Skeletal muscle satellite cell (primary cell): ENCODE results near the gene CNTN4.
"Not testable (repeated sequence)": the region's sequence is repeated elsewhere in the genome, so short reads cannot be mapped to it uniquely, and the experiment has no call there.

Experiments
- H3K27me3 ChIP-seq: 2 replicates; pipeline ENCODE4 v1.7.0; 2013; ENCODE audit warnings: low read length; ENCODE audit not compliant: control insufficient read depth, insufficient read depth
- H3K36me3 ChIP-seq: 2 replicates; pipeline ENCODE4 v1.7.0; 2013; ENCODE audit warnings: mild to moderate bottlenecking, control low read depth, low read length; ENCODE audit not compliant: insufficient read depth
- H3K4me1 ChIP-seq: 2 replicates; pipeline ENCODE4 v1.7.0; 2013; ENCODE audit warnings: low read length; ENCODE audit not compliant: control insufficient read depth, insufficient read depth
- H3K4me2 ChIP-seq: 2 replicates; pipeline ENCODE4 v1.7.0; 2013; ENCODE audit warnings: mild to moderate bottlenecking, low read length
- H3K4me3 ChIP-seq: 2 replicates; pipeline ENCODE4 v1.7.0; 2013; ENCODE audit warnings: low read length
- H3K9ac ChIP-seq: 2 replicates; pipeline ENCODE4 v1.7.0; 2013; ENCODE audit warnings: mild to moderate bottlenecking, low read depth, low read length, moderate library complexity
- H3K9me3 ChIP-seq: replicated peaks from 2 replicates; pipeline ENCODE4 v1.7.0; 2013; ENCODE audit warnings: mild to moderate bottlenecking, control low read depth, low read length

The CNTN4 gene

DNA sequence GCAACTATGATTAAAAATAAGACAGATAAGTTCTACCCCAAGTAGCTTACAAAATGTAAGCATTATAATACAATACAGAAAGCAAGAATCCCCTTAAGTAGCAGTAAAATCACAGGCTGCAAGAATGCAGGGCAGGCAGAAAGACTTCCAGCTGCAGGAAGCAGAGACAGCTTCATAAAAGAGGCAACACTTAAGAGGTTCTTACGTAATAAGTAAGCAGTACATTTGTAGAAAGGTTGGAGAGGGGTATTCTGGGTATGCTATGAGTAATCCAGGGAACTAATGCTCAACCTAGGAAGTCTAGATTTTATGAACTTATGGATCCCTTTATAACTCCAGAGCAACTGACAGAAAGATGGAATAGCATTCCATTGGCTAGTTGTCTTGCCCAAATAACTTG lies 859.9 kb downstream of the CNTN4 start:
- Histone ChIP-seq H3K36me3 (no peaks in the 10 kb centered on the region), H3K4me3 (no peak overlapping the region), H3K9ac (no peak overlapping the region), H3K4me2 (no peak overlapping the region), H3K4me1 (no peaks in the 10 kb centered on the region), H3K27me3 (no peaks in the 10 kb centered on the region), H3K9me3 (peaks cover 2% of the 10 kb centered on the region)

DNA sequence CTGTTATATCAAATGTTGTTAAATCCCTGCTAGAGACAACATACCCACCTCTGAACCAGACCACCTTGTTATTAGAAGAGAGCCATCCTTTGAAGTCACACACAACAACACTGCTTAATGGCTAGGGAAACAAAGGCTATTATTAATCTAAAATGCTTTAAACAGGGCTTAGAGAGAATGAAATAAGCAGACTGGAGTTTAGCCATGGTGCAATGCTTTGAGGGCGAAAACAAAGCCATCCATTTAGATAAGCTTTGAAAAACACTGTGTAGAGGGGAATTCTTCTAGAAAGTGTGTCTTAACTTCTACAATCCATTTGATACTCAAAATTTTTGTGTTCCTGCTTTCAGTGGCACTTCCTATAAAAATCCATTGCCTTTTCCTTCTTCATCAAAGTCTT lies 862.9 kb downstream of the CNTN4 start:
- H3K27me3 ChIP-seq = no peaks in the 10 kb centered on the region
- no peaks in the 10 kb centered on the region for H3K4me1 ChIP-seq
- no peak overlapping the region for H3K4me2 ChIP-seq
- no peak overlapping the region for H3K4me3 ChIP-seq
- H3K9ac ChIP-seq = no peak overlapping the region
- peaks cover 2% of the 10 kb centered on the region for H3K9me3 ChIP-seq
- no peaks in the 10 kb centered on the region for H3K36me3 ChIP-seq

- Histone ChIP-seq H3K4me3 (no peak overlapping the region), H3K27me3 (no peaks in the 10 kb centered on the region), H3K36me3 (no peaks in the 10 kb centered on the region), H3K4me2 (no peak overlapping the region), H3K4me1 (no peaks in the 10 kb centered on the region), H3K9me3 (peaks cover 2% of the 10 kb centered on the region), H3K9ac (no peak overlapping the region)
Measured at GRCh38 chr3:2967871-2968270, 869.2 kb downstream of the CNTN4 start.

- Histone ChIP-seq H3K9me3 (peaks cover 2% of the 10 kb centered on the region), H3K9ac (no peak overlapping the region), H3K36me3 (no peaks in the 10 kb centered on the region), H3K4me3 (no peak overlapping the region), H3K4me1 (no peaks in the 10 kb centered on the region), H3K4me2 (no peak overlapping the region), H3K27me3 (no peaks in the 10 kb centered on the region)
Measured at GRCh38 chr3:2968475-2968874, 869.8 kb downstream of the CNTN4 start.

GRCh38 chr3:2976212-2976611 lies 877.5 kb downstream of the CNTN4 start:
- no peak overlapping the region for H3K9ac ChIP-seq

GRCh38 chr3:2976796-2977195 lies 878.1 kb downstream of the CNTN4 start:
- no peak overlapping the region for H3K9ac ChIP-seq
- H3K9me3 ChIP-seq = no peaks in the 10 kb centered on the region
- no peaks in the 10 kb centered on the region for H3K4me1 ChIP-seq
- no peak overlapping the region for H3K4me2 ChIP-seq
- H3K27me3 ChIP-seq = no peaks in the 10 kb centered on the region
- H3K36me3 ChIP-seq = no peaks in the 10 kb centered on the region
- no peak overlapping the region for H3K4me3 ChIP-seq

More at GRCh38 chr3:2976212-2976611, 877.5 kb downstream of the CNTN4 start:
- Histone ChIP-seq H3K4me2 (no peak overlapping the region), H3K9me3 (no peaks in the 10 kb centered on the region), H3K4me1 (no peaks in the 10 kb centered on the region), H3K27me3 (no peaks in the 10 kb centered on the region), H3K4me3 (no peak overlapping the region), H3K36me3 (no peaks in the 10 kb centered on the region)

GRCh38 chr3:2978977-2979732 lies 880.5 kb downstream of the CNTN4 start:
- Histone ChIP-seq H3K27me3 (no peaks in the 10 kb centered on the region), H3K4me2 (no peak overlapping the region), H3K4me3 (no peak overlapping the region), H3K4me1 (no peaks in the 10 kb centered on the region), H3K9ac (no peak overlapping the region), H3K9me3 (peaks cover 3% of the 10 kb centered on the region), H3K36me3 (no peaks in the 10 kb centered on the region)

- H3K9me3 ChIP-seq = peaks cover 7% of the 10 kb centered on the region
- H3K9ac ChIP-seq = no peak overlapping the region
- H3K4me1 ChIP-seq = no peaks in the 10 kb centered on the region
- H3K4me3 ChIP-seq = no peak overlapping the region
- no peak overlapping the region for H3K4me2 ChIP-seq
- H3K27me3 ChIP-seq = no peaks in the 10 kb centered on the region
- H3K36me3 ChIP-seq = no peaks in the 10 kb centered on the region
Measured at GRCh38 chr3:2984005-2984830, 885.6 kb downstream of the CNTN4 start.

- Histone ChIP-seq H3K4me1 (no peaks in the 10 kb centered on the region), H3K4me2 (no peak overlapping the region), H3K9ac (no peak overlapping the region), H3K4me3 (no peak overlapping the region), H3K9me3 (peaks cover 7% of the 10 kb centered on the region), H3K27me3 (no peaks in the 10 kb centered on the region), H3K36me3 (no peaks in the 10 kb centered on the region)
Measured at GRCh38 chr3:2984831-2985220, 886.2 kb downstream of the CNTN4 start.

GRCh38 chr3:2985479-2985878 lies 886.8 kb downstream of the CNTN4 start:
- Histone ChIP-seq H3K27me3 (no peaks in the 10 kb centered on the region), H3K36me3 (no peaks in the 10 kb centered on the region), H3K9me3 (peaks cover 7% of the 10 kb centered on the region), H3K9ac (no peak overlapping the region), H3K4me3 (no peak overlapping the region), H3K4me2 (no peak overlapping the region), H3K4me1 (no peaks in the 10 kb centered on the region)

DNA sequence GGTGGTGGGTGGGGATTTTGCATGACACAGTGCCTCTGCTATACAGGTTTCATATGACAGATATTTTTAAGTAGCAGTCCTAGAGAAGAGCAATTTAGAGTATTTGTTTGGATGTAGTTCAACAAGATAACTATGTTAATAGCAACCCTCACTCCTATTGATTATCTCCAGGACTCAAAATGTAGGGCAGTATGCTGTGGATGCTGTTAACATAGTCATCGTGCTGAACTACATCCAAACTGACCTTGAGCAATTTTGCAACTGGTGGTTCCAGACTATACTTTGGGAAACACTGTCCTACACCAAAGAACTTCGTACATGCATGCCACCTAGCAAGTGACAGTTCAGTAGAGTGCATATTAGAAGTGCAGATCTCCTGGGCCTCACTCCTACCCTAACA lies 893.9 kb downstream of the CNTN4 start:
- Histone ChIP-seq H3K4me1 (no peaks in the 10 kb centered on the region), H3K36me3 (no peaks in the 10 kb centered on the region), H3K27me3 (no peaks in the 10 kb centered on the region), H3K4me3 (no peak overlapping the region), H3K4me2 (no peak overlapping the region), H3K9ac (no peak overlapping the region), H3K9me3 (no peaks in the 10 kb centered on the region)

- not testable (repeated sequence) for H3K4me3 ChIP-seq, H3K4me1 ChIP-seq, H3K36me3 ChIP-seq, H3K9ac ChIP-seq, H3K9me3 ChIP-seq, H3K4me2 ChIP-seq, H3K27me3 ChIP-seq
Measured at GRCh38 chr3:2993130-2993529, 894.5 kb downstream of the CNTN4 start.
